Measurements from ENCODE around the gene UBE2V1. TPM values are rescaled to one million over a fixed set of nuclear protein-coding genes. Genes with fewer than 3 reads are reported as not detected.

UBE2V1 gene
- total and polyA plus RNA-seq, 2 of the 13 experiments (the other 11 are each of a cell fraction or from before 2014, with no cell fraction given), result 81.3 to 132 TPM

- TF ChIP-seq TOPORS (CRISPR knock-in tag; IDR thresholded peaks at IDR 0.05) (peak; percentile 91; the same call in 1 of the 2 replicates), TFE3 (CRISPR knock-in tag; IDR thresholded peaks at IDR 0.05) (peak; percentile 85), RNF219 (CRISPR knock-in tag; IDR thresholded peaks at IDR 0.05) (no peak), ETV5 (CRISPR knock-in tag; IDR thresholded peaks at IDR 0.05; ENCODE audit: borderline replicate concordance) (peak; percentile 58; the same call in 1 of the 2 replicates), MLXIP (CRISPR knock-in tag; IDR thresholded peaks at IDR 0.05; ENCODE audit: borderline replicate concordance) (no peak), ZNF800 (CRISPR knock-in tag; IDR thresholded peaks at IDR 0.05) (peak; percentile 70; the same call in 1 of the 2 replicates), ZNF317 (CRISPR knock-in tag; IDR thresholded peaks at IDR 0.05) (no peak), THAP9 (CRISPR knock-in tag; IDR thresholded peaks at IDR 0.05; ENCODE audit: borderline replicate concordance) (peak; percentile 81; the same call in 1 of the 2 replicates), BRF2 (CRISPR knock-in tag; IDR thresholded peaks at IDR 0.05) (no peak; the same call in 1 of the 2 replicates), FOXP4 (CRISPR knock-in tag; IDR thresholded peaks at IDR 0.05) (peak; percentile 53; the same call in 1 of the 2 replicates), NR3C1 (CRISPR knock-in tag; IDR thresholded peaks at IDR 0.05) (no peak)
Observed at GRCh38 chr20:50071039-50071888, 41.7 kb downstream of the UBE2V1 start (continued).
